ENCODE data around the gene RASSF8. TPM values are rescaled to one million over a fixed set of nuclear protein-coding genes. Genes with fewer than 3 reads are reported as not detected.
A peak's percentile ranks its signal among the peaks of the same experiment; 100 is the strongest.

Gene RASSF8
- total RNA-seq, 4 donors from 2014 or later = 3.6 to 15.1 (median 8.8) TPM

DNA sequence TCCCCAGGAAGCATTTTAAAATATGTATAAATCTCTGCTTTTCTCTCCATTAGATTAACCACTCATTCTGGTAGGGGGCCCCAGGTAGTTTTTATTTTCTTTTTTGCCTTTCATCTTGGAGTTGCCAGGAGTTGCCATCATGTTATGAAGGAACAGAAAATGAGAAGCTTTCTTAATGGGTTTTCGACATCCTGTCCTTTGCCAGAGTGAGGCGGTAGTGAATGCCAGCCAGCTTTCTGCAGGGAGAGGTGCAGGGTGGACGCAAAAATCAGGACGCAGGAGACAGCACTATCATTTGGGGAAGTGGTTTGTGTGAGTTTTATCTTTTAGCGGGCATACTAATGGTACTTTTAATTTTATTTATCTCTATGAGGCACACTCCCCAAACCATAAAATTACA is 1.7 kb downstream of the RASSF8 start:
- H3K36me3 ChIP-seq = no peaks in the 10 kb centered on the region
- H3K4me3 ChIP-seq = peak overlapping the region; percentile 55 to 76 (median 64)
- TF ChIP-seq POLR2A (IDR thresholded peaks at IDR 0.05) (no peak), CTCF (IDR thresholded peaks at IDR 0.05) (no peak)
- H3K27me3 ChIP-seq = peaks cover 0 to 28% (median 0%) of the 10 kb centered on the region in 4 donors
- DNase-seq = no peak
- WGBS, 2 donors = 11 to 18% methylated on average over 5 of the region's 5 CpGs
- intact Hi-C loops (cut with DNase I) = no loop called here
- H3K9me3 ChIP-seq = no peaks in the 10 kb centered on the region
- H3K27ac ChIP-seq = peak overlapping the region; percentile 80 to 98 (median 89)
- H3K4me1 ChIP-seq = peaks cover 6 to 57% (median 22%) of the 10 kb centered on the region in 3 donors

- 40 to 60% methylated on average over 4 of the region's 4 CpGs for WGBS, 2 donors
- no peak for TF ChIP-seq CTCF (IDR thresholded peaks at IDR 0.05)
- TF ChIP-seq POLR2A (IDR thresholded peaks at IDR 0.05) = no peak
- Histone ChIP-seq H3K36me3 (no peaks in the 10 kb centered on the region), H3K4me3 (no peak overlapping the region), H3K4me1 (peaks cover 6 to 57% (median 22%) of the 10 kb centered on the region in 3 donors), H3K27me3 (peaks cover 0 to 28% (median 0%) of the 10 kb centered on the region in 4 donors), H3K9me3 (no peaks in the 10 kb centered on the region), H3K27ac (no peak overlapping the region)
- no peak for DNase-seq
- intact Hi-C loops (cut with DNase I) = no loop called here
These were observed 2.5 kb downstream of the RASSF8 start for GRCh38 chr12:25960961-25961360.

GRCh38 chr12:25962932-25963525 is 4.5 kb downstream of the RASSF8 start:
- 74 to 76% methylated on average over 4 of the region's 4 CpGs for WGBS, 2 donors
- peak overlapping the region in 1 of 4 donors; percentile 38 for H3K27ac ChIP-seq
- H3K27me3 ChIP-seq = peaks cover 0 to 18% (median 0%) of the 10 kb centered on the region in 4 donors
- DNase-seq = no peak
- H3K4me1 ChIP-seq = peaks cover 6 to 51% (median 22%) of the 10 kb centered on the region in 3 donors
- H3K9me3 ChIP-seq = no peaks in the 10 kb centered on the region
- no peaks in the 10 kb centered on the region for H3K36me3 ChIP-seq
- TF ChIP-seq POLR2A (IDR thresholded peaks at IDR 0.05) = no peak
- no peak for TF ChIP-seq CTCF (IDR thresholded peaks at IDR 0.05)
- intact Hi-C loops (cut with DNase I) = no loop called here
- no peak overlapping the region for H3K4me3 ChIP-seq

DNA sequence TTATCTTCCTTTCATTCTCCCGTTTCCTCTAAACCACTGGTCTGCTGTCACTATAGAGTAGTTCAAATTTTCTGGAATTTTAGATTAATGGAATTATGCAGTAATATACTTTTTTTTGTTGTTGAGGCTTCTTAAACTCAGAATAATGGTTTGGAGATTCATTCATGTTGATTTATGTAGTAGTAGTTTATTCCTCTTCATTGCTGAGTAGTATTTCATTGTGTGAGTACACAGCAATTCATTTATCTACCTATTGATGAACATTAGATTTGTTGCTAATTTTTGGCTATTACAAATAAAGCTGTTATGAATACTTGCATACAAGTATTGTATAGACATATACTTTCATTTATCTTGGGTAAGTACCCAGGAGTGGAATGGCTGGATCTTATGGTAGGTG is 7.2 kb downstream of the RASSF8 start:
- 90 to 94% methylated on average over 1 of the region's 1 CpG for WGBS, 2 donors
- intact Hi-C loops (cut with DNase I) = no loop called here

More for the DNA sequence above, 7.2 kb downstream of the RASSF8 start:
- Histone ChIP-seq H3K4me3 (no peak overlapping the region), H3K36me3 (no peaks in the 10 kb centered on the region), H3K27ac (no peak overlapping the region), H3K9me3 (no peaks in the 10 kb centered on the region), H3K4me1 (peaks cover 0 to 47% (median 9%) of the 10 kb centered on the region in 3 donors), H3K27me3 (no peaks in the 10 kb centered on the region)
- DNase-seq = no peak
- TF ChIP-seq CTCF (IDR thresholded peaks at IDR 0.05) (no peak), POLR2A (IDR thresholded peaks at IDR 0.05) (no peak)

All from esophagus squamous epithelium (tissue), 5 donors.